GM12872 (cell line): ENCODE results near the gene GJA10.

Experiments used
- TF ChIP-seq, protein P1 (sequence below): IDR thresholded peaks from 3 replicates; pipeline ENCODE4 v1.5.1; 2011; ENCODE audit warnings: low read depth, mild to moderate bottlenecking, low read length, moderate library complexity; ENCODE audit not compliant: insufficient read depth

The GJA10 gene

DNA sequence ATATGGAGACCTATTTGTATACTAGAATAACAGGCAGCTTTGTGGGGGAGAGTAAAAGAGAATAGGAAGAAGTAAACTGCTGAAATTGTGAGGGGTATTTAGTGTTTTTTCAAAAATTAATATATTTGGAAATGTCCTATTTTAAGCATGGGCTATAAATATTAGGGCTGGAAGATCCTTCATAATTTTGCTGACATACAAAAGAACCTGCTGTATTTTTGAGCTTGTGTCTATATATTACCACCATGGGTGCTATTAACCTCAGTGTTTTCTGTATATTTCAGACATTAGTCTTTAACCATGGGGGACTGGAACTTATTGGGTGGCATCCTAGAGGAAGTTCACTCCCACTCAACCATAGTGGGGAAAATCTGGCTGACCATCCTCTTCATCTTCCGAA, at the start of gene GJA10:
TSS of gene GJA10 (plus strand) at position 301 of the 400 bp plus-strand sequence. CDS start at position 301, 0 bp downstream.
- TF ChIP-seq, protein P1, sequence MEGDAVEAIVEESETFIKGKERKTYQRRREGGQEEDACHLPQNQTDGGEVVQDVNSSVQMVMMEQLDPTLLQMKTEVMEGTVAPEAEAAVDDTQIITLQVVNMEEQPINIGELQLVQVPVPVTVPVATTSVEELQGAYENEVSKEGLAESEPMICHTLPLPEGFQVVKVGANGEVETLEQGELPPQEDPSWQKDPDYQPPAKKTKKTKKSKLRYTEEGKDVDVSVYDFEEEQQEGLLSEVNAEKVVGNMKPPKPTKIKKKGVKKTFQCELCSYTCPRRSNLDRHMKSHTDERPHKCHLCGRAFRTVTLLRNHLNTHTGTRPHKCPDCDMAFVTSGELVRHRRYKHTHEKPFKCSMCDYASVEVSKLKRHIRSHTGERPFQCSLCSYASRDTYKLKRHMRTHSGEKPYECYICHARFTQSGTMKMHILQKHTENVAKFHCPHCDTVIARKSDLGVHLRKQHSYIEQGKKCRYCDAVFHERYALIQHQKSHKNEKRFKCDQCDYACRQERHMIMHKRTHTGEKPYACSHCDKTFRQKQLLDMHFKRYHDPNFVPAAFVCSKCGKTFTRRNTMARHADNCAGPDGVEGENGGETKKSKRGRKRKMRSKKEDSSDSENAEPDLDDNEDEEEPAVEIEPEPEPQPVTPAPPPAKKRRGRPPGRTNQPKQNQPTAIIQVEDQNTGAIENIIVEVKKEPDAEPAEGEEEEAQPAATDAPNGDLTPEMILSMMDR = no peak

DNA sequence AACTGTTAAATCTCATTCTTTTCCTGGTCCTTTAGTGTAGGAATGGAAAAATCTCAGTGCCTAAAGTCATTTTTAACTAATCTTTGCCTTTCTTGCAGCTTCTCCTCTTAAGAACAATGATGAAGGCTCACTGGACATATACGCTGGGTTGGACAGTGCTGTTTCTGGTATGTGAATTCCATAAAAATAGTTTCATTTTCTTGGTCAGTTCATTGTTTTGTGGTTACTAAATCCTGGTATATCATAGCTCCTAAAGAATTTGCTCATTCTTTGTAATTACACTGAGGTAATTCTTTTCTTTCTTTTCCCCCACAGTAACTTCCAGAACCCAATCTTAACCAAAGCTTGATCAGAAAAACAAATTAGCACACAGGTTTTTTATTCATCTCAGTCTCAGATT, 41.2 kb upstream of the GJA10 start:
- TF ChIP-seq, protein P1 = no peak

- TF ChIP-seq, protein P1 = no peak
Observed at GRCh38 chr6:89858041-89858440, 36.2 kb upstream of the GJA10 start.

DNA sequence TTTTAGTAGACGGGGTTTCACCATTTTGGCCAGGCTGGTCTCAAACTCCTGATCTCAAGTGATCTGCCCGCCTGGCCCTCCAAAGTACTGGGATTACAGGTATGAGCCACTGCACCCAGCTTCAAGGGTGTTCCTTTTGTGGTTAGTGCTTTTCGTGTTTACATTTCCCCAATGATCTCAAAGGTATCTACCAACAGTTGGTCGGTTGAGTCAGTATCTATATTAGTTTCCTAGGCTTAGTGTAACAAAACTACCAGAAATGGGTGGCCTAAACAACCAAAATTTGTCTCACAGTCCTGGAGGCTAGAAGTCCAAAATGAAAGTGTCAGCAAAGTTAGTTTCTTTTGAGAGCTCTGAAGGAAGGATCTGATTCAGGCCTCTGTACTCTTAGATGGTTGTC, 34.5 kb upstream of the GJA10 start:
- TF ChIP-seq, protein P1 = no peak

DNA sequence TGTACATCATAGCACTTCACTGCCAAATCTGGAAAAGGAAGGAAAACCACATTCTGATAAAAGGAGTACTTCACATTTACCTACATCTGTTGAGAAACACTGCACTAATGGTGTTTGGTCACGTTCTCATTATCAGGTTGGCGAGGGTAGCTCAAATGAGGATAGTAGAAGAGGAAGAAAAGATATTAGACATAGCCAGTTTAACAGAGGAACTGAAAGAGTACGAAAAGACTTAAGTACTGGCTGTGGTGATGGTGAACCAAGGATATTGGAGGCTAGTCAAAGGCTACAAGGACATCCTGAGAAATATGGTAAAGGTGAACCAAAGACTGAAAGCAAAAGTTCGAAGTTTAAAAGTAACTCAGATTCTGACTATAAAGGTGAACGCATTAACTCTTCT, 32.0 kb upstream of the GJA10 start:
- TF ChIP-seq, protein P1 = no peak

GRCh38 chr6:89862698-89863097, 31.6 kb upstream of the GJA10 start:
- TF ChIP-seq, protein P1 = no peak

- TF ChIP-seq, protein P1 = no peak
Observed at GRCh38 chr6:89866024-89866678, 28.1 kb upstream of the GJA10 start.
